ENCODE results near the gene PAOX.
"Not testable (repeated sequence)": the region's sequence is repeated elsewhere in the genome, so short reads cannot be mapped to it uniquely, and the experiment has no call there.

Gene PAOX

GRCh38 chr10:133365461-133366129 lies 13.5 kb upstream of the PAOX start:
- peak; percentile 19 for DNase-seq

- no peak for DNase-seq
Observed at GRCh38 chr10:133366130-133366478, 13.0 kb upstream of the PAOX start.

GRCh38 chr10:133366751-133367150 lies 12.3 kb upstream of the PAOX start:
- no peak for DNase-seq

- DNase-seq = not testable (repeated sequence)
Observed at GRCh38 chr10:133367461-133367860, 11.6 kb upstream of the PAOX start.

- DNase-seq = no peak
Observed at GRCh38 chr10:133368153-133368552, 10.9 kb upstream of the PAOX start.

- DNase-seq = no peak
Observed at GRCh38 chr10:133370030-133370786, 8.9 kb upstream of the PAOX start.

- DNase-seq = no peak
Observed at GRCh38 chr10:133372507-133372906, 6.6 kb upstream of the PAOX start.

- DNase-seq = peak; percentile 53
Observed at GRCh38 chr10:133373174-133374090, 5.6 kb upstream of the PAOX start, which contains the start of gene ECHS1. Gene ECHS1, minus strand, starts transcription at chr10:133373354. Its CDS starts 21 bp downstream, at chr10:133373333.

GRCh38 chr10:133375357-133376115 lies 3.5 kb upstream of the PAOX start:
- DNase-seq = no peak

- DNase-seq = not testable (repeated sequence)
Observed at GRCh38 chr10:133376183-133376582, 2.9 kb upstream of the PAOX start.

- DNase-seq = no peak
Observed at GRCh38 chr10:133377025-133377817, 1.8 kb upstream of the PAOX start.

- no peak for DNase-seq
Observed at GRCh38 chr10:133377818-133378250, 1.2 kb upstream of the PAOX start.

- DNase-seq = no peak
Observed at GRCh38 chr10:133378251-133379096, 588 bp upstream of the PAOX start.

- DNase-seq = no peak
Observed at GRCh38 chr10:133379801-133380666, 972 bp downstream of the PAOX start.

GRCh38 chr10:133381036-133381435 lies 2.0 kb downstream of the PAOX start:
- no peak for DNase-seq

GRCh38 chr10:133383551-133383950 lies 4.5 kb downstream of the PAOX start:
- no peak for DNase-seq

GRCh38 chr10:133384071-133384470 lies 5.0 kb downstream of the PAOX start:
- no peak for DNase-seq

GRCh38 chr10:133385214-133385613 lies 6.2 kb downstream of the PAOX start:
- no peak for DNase-seq

- DNase-seq = not testable (repeated sequence)
Observed at GRCh38 chr10:133386951-133387350, 7.9 kb downstream of the PAOX start.
